ENCODE measurements around the gene LCAT.

Gene LCAT

GRCh38 chr16:67968400-67969253, 24.7 kb upstream of the LCAT start, which contains the start of gene SLC12A4:
Gene SLC12A4 (minus strand): TSS chr16:67968637. CDS start chr16:67968553, 84 bp downstream.
- no peak for TF ChIP-seq CTCF (IDR thresholded peaks at IDR 0.05; ENCODE audit: low read depth, low read length, missing control alignments)
- DNase-seq (ENCODE audit: extremely low read depth, low read depth), result no peak

GRCh38 chr16:67967958-67968399, 24.1 kb upstream of the LCAT start:
- DNase-seq (ENCODE audit: extremely low read depth, low read depth), result no peak
- peak overlapping the region; percentile 94 for H3K4me3 ChIP-seq (replicated peaks; ENCODE audit: low read depth, low read length)
- TF ChIP-seq CTCF (IDR thresholded peaks at IDR 0.05; ENCODE audit: low read depth, low read length, missing control alignments), result no peak

More at GRCh38 chr16:67968400-67969253, 24.7 kb upstream of the LCAT start, which contains the start of gene SLC12A4:
- peak within 1 kb of the TSS; percentile 94 for H3K4me3 ChIP-seq (replicated peaks; ENCODE audit: low read depth, low read length)

- no peak for DNase-seq (ENCODE audit: extremely low read depth, low read depth)
- peak overlapping the region; percentile 94 for H3K4me3 ChIP-seq (replicated peaks; ENCODE audit: low read depth, low read length)
- no peak for TF ChIP-seq CTCF (IDR thresholded peaks at IDR 0.05; ENCODE audit: low read depth, low read length, missing control alignments)
Measured at GRCh38 chr16:67967183-67967957, 23.4 kb upstream of the LCAT start.

GRCh38 chr16:67966549-67967182, 22.7 kb upstream of the LCAT start:
- peak; percentile 42 for DNase-seq (ENCODE audit: extremely low read depth, low read depth)
- TF ChIP-seq CTCF (IDR thresholded peaks at IDR 0.05; ENCODE audit: low read depth, low read length, missing control alignments), result no peak
- peak overlapping the region; percentile 94 for H3K4me3 ChIP-seq (replicated peaks; ENCODE audit: low read depth, low read length)

- peak overlapping the region; percentile 94 for H3K4me3 ChIP-seq (replicated peaks; ENCODE audit: low read depth, low read length)
- TF ChIP-seq CTCF (IDR thresholded peaks at IDR 0.05; ENCODE audit: low read depth, low read length, missing control alignments), result no peak
- DNase-seq (ENCODE audit: extremely low read depth, low read depth), result no peak
Measured at GRCh38 chr16:67965668-67966548, 22.0 kb upstream of the LCAT start.

All from HFF-Myc (cell line).